Measurements from ENCODE around the gene MYO1D.
"Not testable (repeated sequence)": the region's sequence is repeated elsewhere in the genome, so short reads cannot be mapped to it uniquely, and the experiment has no call there.

The MYO1D gene

GRCh38 chr17:32854207-32854606, 22.7 kb downstream of the MYO1D start:
- no peak for DNase-seq

- DNase-seq, result no peak
Observed at GRCh38 chr17:32852811-32853210, 24.1 kb downstream of the MYO1D start.

- no peak for DNase-seq
Observed at GRCh38 chr17:32849879-32850278, 27.0 kb downstream of the MYO1D start.

- no peak for DNase-seq
Observed at GRCh38 chr17:32847977-32848376, 28.9 kb downstream of the MYO1D start.

GRCh38 chr17:32846143-32846542, 30.8 kb downstream of the MYO1D start:
- no peak for DNase-seq

GRCh38 chr17:32840241-32840640, 36.7 kb downstream of the MYO1D start:
- DNase-seq, result no peak

- no peak for DNase-seq
Observed at GRCh38 chr17:32836527-32836926, 40.4 kb downstream of the MYO1D start.

- DNase-seq, result no peak
Observed at GRCh38 chr17:32835291-32835761, 41.6 kb downstream of the MYO1D start.

- DNase-seq, result no peak
Observed at GRCh38 chr17:32834104-32834503, 42.8 kb downstream of the MYO1D start.

GRCh38 chr17:32833526-32833925, 43.4 kb downstream of the MYO1D start:
- no peak for DNase-seq

GRCh38 chr17:32833076-32833475, 43.8 kb downstream of the MYO1D start:
- DNase-seq, result no peak

- DNase-seq, result no peak
Observed at GRCh38 chr17:32831627-32832243, 45.2 kb downstream of the MYO1D start.

GRCh38 chr17:32831223-32831622, 45.7 kb downstream of the MYO1D start:
- DNase-seq, result no peak

- DNase-seq, result no peak
Observed at GRCh38 chr17:32828822-32829221, 48.1 kb downstream of the MYO1D start.

GRCh38 chr17:32827227-32827626, 49.7 kb downstream of the MYO1D start:
- no peak for DNase-seq

- no peak for DNase-seq
Observed at GRCh38 chr17:32826076-32826475, 50.8 kb downstream of the MYO1D start.

GRCh38 chr17:32824334-32824733, 52.6 kb downstream of the MYO1D start:
- no peak for DNase-seq

- DNase-seq, result no peak
Observed at GRCh38 chr17:32822996-32823395, 53.9 kb downstream of the MYO1D start.

- not testable (repeated sequence) for DNase-seq
Observed at GRCh38 chr17:32821987-32822934, 54.7 kb downstream of the MYO1D start.

- DNase-seq, result no peak
Observed at GRCh38 chr17:32820440-32820839, 56.5 kb downstream of the MYO1D start.

GRCh38 chr17:32819787-32820186, 57.1 kb downstream of the MYO1D start:
- no peak for DNase-seq

GRCh38 chr17:32819035-32819434, 57.9 kb downstream of the MYO1D start:
- DNase-seq, result no peak

GRCh38 chr17:32815460-32815859, 61.5 kb downstream of the MYO1D start:
- DNase-seq, result no peak

GRCh38 chr17:32814836-32815235, 62.1 kb downstream of the MYO1D start:
- DNase-seq, result no peak
